ENCODE measurements around the gene TXNRD2.

- TF ChIP-seq POLR2A (IDR thresholded peaks at IDR 0.05), result no peak
- TF ChIP-seq CTCF (IDR thresholded peaks at IDR 0.05), result peak in 3 of 6 experiments; percentile 4 to 12 (median 12)
Observed at GRCh38 chr22:19965771-19966709, 24.4 kb upstream of the TXNRD2 start.

Data from thyroid gland (tissue), 4 donors.